NCI-H2196 treated with DMSO at 0.1 percent for 48 hours (cell line): ENCODE measurements around the gene OR2J3.
"Not testable (repeated sequence)": the region's sequence is repeated elsewhere in the genome, so short reads cannot be mapped to it uniquely, and the experiment has no call there.

ENCODE experiments used
- DNase-seq: peaks from one replicate; lab custom pipeline; 2025; ENCODE audit not compliant: unreplicated experiment; lab: John Stamatoyannopoulos, UW

The OR2J3 gene

GRCh38 chr6:29107758-29108157 lies at the start of gene OR2J3:
Gene OR2J3, plus strand, starts transcription at chr6:29108058. Its CDS starts 3,833 bp downstream, at chr6:29111891.
- DNase-seq: no peak

GRCh38 chr6:29071831-29072723 lies 35.8 kb upstream of the OR2J3 start:
- peak; percentile 1 for DNase-seq

- no peak for DNase-seq
Observed at GRCh38 chr6:29079203-29079602, 28.7 kb upstream of the OR2J3 start.

DNA sequence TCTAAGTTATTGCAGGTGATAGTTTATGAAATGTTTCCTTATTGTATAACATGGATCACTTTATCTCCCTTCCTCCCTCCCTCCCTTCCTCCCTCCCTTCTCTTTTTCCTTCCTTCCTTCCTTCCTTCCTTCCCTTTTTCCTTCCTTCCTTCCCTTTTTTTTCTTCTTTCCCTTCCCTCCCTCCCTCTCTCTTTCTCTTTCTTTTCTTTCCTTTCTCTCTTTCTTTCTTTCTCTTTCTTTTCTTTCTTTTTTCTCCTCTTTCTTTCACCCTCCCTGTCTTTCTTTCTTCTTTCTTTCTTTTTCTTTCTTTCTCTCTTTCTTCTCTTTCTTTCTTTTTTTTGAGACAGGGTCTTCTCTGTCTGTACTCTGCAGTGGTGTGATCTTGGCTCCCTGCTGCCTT lies 26.5 kb upstream of the OR2J3 start:
- DNase-seq: no peak

GRCh38 chr6:29082457-29082856 lies 25.4 kb upstream of the OR2J3 start:
- no peak for DNase-seq

DNA sequence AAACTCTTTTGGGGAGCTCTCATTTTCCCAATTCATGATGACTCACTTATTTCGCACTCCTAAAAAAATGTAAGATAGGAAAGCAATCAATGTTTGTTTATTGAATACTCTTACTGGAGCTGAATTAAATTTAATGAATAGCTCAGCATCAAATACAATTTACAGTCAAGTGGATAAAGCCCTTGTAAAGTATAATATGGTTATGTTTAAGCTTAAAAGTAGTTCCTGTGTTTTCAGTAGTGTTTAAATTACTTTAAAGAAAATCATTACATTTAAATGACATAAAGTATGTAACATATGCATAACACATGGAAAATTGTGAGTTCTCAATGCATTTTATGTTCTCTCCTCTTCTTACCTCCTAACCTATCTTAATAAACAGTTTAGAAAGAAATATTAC lies 20.6 kb upstream of the OR2J3 start, which contains the start of gene OR2B3:
Gene OR2B3, minus strand, starts transcription at position 101 of the 400 bp plus-strand sequence. Its CDS starts 65 bp downstream, at position 36.
- no peak for DNase-seq

DNA sequence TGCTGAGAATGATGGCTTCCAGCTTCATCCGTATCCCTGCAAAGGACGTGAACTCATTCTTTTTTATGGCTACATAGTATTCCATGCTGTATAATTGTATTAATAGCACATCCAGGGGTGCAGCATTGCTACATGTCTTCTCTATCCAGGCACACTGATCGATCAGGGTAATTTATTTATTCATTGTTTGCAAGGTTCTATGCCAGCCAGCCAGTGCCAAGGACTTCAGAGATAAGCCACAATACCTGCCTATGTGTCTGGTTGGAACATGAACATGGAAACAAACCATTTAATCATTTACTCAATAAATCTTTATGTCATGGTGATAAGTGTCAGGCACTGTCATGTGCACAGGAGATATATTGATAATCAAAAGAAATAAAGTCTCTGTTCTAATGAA lies 14.9 kb upstream of the OR2J3 start:
- DNase-seq: no peak

- no peak for DNase-seq
Observed at GRCh38 chr6:29097803-29098202, 10.1 kb upstream of the OR2J3 start.

DNA sequence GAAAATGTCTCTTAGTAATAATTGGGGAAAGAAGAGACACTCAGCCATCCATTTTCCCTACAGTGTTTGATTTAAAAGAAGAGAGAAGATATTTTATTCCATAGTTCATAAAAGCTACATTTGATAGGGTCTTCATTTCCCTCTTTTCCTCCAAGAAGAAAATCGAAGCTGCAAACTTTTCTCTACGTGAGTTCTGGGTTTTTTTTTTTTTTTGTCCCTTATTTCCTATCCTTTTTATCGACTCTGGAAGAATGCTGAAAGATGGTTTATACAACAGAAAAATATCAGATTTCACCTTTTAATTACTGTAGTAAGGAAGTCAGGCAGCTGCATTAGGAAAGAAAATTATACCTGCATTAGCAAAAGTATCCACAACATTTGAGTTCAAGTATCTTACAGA lies 8.7 kb upstream of the OR2J3 start, which contains the start of gene OR2J1:
Gene OR2J1, plus strand, starts transcription at position 301 of the 400 bp plus-strand sequence. CDS start 1,453 bp downstream, outside the sequence.
- no peak for DNase-seq

GRCh38 chr6:29112135-29112534 lies 4.3 kb downstream of the OR2J3 start:
- DNase-seq: no peak

DNA sequence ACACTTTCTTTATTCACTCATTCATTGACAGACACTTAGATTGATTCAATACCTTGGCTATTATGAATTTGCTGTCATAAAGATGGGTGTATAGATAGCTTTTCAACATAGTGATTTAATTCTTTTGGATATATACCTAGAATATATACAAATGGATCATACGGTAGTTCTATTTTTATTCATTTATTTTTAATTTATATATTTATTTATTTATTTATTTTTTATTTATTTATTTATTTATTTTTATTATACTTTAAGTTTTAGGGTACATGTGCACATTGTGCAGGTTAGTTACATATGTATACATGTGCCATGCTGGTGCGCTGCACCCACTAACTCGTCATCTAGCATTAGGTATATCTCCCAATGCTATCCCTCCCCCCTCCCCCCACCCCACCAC lies 7.1 kb downstream of the OR2J3 start:
- not testable (repeated sequence) for DNase-seq

DNA sequence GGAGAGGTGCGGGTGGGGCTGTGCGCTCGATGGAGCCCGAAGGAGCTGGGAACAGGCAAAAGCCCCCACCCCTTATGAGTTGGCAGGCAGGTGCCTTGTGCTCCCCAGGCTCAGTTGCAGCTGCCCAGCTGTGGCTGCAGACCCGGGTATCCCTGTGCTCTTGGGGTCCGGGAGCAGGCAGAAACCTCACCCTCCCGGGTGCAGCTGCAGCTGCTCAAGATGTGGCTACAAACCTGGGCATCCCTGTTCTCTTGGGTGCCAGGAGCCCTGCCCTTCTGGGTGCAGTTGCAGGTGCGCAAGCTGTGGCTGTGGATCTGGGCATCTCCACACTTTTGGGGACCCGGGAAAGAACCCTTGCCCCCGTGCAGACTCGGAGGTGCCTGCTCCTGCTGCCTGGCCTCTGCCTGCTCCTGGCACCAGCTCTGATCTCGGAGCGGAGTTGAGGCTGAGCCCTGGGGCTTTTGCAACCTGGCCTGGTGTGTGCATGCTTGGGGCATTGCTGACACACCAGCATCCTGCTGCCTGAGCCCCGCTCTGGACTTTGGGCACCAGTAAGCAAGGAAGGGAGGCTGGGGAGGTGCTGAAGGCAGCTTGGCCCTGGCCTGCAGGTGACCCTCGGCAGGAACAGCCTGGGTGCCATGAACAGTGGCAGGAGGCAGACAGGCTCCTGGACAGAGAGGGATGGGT lies 21.6 kb downstream of the OR2J3 start:
- no peak for DNase-seq

GRCh38 chr6:29130644-29131043 lies 22.8 kb downstream of the OR2J3 start:
- no peak for DNase-seq

DNA sequence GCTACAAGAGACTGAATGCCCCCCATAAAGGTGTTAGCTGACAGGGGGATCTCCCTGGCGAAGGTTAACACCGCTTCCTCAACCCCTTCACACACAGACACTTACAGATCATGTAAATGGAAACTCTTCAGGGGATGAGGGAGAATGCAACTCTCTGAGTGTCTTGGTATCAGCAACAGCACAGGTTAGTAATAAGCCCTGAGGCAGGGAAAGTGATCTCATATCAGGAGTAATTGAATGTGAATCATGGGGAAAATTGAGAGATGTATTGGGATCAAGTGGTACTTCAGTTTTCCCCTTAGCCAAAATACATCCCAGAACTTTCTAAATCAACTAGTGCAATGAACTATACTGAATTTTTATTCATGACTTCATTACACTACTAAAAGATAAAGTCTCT lies 23.8 kb downstream of the OR2J3 start:
- DNase-seq: no peak

GRCh38 chr6:29137724-29138123 lies 29.9 kb downstream of the OR2J3 start:
- no peak for DNase-seq

GRCh38 chr6:29141606-29142005 lies 33.7 kb downstream of the OR2J3 start:
- DNase-seq: no peak

DNA sequence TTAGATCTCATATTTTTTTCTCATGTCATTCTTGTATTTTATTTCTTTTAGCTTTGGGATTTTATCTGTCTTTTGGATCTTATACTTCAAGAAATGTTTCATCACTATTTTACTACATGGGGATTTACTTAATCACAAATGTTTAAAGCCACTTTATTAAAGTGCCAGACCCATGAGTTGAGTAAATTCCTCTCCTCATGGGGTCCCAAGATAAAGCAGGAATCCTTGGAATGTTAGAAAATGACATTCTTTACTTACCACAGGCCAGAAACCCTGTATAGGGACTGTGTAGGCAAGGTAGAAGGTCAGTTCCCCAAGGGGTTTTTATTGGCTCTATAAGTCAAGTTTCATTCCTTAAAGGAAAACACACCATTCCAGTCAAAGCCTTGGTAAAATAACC lies 34.5 kb downstream of the OR2J3 start:
- DNase-seq: no peak

DNA sequence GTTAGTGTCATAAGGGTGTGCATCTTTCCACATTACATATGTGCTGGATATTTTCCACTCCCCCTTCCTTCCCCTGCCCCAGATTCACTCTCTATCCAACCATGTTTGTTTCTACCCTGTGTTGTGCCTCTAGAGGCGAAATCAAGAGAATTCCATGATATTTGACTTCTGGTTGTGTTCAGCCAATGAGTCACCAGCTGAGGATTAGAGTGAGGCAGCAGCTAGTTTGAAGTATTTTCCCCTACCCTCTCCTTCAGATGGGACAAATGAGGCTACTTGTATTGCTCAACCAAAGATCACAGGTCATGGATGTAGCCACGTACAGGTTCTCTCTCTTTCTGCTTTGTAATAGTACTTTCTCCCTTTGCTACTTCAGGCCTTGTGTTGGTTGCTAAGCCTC lies 38.3 kb downstream of the OR2J3 start:
- no peak for DNase-seq

DNA sequence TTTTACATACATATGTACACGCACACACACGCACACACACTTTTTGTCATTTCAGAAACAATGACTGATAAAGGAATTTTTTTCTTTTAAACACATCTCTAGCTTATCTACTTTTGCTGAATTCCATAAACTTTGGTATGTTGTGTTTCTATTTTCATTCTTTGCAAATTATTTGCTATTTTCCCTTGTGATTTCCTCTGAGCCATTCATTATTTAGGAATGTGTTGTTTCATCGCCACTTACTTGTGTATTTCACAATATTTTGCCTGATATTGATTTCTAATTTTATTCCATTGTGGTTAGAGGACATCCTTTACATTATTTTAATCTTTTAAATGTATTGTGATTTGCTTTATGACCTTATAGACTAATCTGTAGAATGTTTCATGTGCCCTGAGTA lies 39.2 kb downstream of the OR2J3 start:
- DNase-seq: no peak

DNA sequence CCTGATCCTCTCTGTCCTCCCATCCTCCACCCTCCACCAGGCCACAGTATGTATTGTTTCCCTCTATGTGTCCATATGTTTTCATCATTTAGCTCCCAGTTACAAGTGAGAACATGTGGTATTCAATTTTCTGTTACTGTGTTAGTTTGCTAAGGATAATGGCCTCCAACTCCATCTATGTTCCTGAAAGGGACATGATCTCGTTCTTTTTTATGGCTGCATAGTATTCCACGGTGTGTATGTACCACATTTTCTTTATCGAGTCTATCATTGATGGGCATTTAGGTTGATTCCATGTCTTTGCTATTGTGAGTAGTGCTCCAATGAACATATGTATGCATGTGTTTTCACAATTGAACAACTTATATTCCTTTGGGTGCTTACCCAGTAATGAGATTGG lies 41.6 kb downstream of the OR2J3 start:
- DNase-seq: not testable (repeated sequence)

DNA sequence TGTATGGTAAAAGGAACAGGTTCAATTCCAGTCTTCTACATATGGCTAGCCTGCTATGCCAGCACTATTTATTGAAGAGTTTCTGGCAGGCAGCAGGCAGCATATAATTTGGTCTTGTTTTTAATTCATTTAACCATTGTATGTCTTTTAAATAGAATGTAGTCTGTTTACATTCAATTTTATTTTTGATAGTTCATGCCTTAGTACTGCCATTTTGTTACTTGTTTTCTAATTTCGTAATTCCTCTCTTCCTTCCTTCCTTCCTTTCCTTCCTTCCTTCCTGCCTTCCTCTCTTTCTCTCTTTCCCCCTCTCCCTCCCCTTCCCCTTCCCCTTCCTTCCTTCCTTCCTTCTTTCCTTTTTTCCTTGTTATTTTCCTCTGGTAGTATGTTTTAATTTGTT lies 45.2 kb downstream of the OR2J3 start:
- no peak for DNase-seq

DNA sequence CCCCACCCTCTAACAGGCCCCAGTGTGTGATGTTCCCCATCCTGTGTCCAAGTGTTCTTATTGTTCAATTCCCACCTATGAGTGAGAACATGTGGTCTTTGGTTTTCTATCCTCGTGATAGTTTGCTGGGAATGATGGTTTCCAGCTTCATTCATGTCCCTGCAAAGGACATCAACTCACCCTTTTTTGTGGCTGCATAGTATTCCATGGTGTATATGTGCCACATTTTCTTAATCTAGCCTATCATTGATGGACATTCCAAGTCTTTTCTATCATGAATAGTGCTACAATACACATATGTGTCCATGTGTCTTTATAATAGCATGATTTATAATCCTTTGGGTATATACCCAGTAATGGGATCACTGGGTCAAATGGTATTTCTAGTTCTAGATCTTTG lies 47.3 kb downstream of the OR2J3 start:
- not testable (repeated sequence) for DNase-seq
